GM08714 (cell line): ENCODE data around the gene CACNA1C.

Experiments used
- H3K4me3 ChIP-seq: fragments of 200-500 bp; sonication (Bioruptor generic); 2 replicates; pipeline ENCODE4 v1.5.1; 2014; ENCODE audit warnings: mild to moderate bottlenecking, low read length, inconsistent platforms
- ZNF274 ChIP-seq: IDR thresholded peaks from 2 replicates; pipeline ENCODE4 v1.6.1; 2012; ENCODE audit warnings: mild to moderate bottlenecking, low read depth, low read length

The CACNA1C gene

GRCh38 chr12:2629051-2629450, 576.3 kb downstream of the CACNA1C start:
- TF ChIP-seq ZNF274: no peak
- H3K4me3 ChIP-seq: no peak overlapping the region

- H3K4me3 ChIP-seq: no peak overlapping the region
- no peak for TF ChIP-seq ZNF274
Observed at GRCh38 chr12:2631653-2632350, 579.0 kb downstream of the CACNA1C start.

GRCh38 chr12:2633176-2633824, 580.5 kb downstream of the CACNA1C start:
- no peak overlapping the region for H3K4me3 ChIP-seq
- no peak for TF ChIP-seq ZNF274

- TF ChIP-seq ZNF274: no peak
- H3K4me3 ChIP-seq: no peak overlapping the region
Observed at GRCh38 chr12:2633825-2634200, 581.0 kb downstream of the CACNA1C start.

GRCh38 chr12:2634471-2634870, 581.7 kb downstream of the CACNA1C start:
- no peak for TF ChIP-seq ZNF274
- H3K4me3 ChIP-seq: no peak overlapping the region

- TF ChIP-seq ZNF274: no peak
Observed at GRCh38 chr12:2636741-2637340, 584.1 kb downstream of the CACNA1C start.

GRCh38 chr12:2637371-2637770, 584.6 kb downstream of the CACNA1C start:
- H3K4me3 ChIP-seq: no peak overlapping the region
- TF ChIP-seq ZNF274: no peak

More at GRCh38 chr12:2636741-2637340, 584.1 kb downstream of the CACNA1C start:
- no peak overlapping the region for H3K4me3 ChIP-seq

- H3K4me3 ChIP-seq: no peak overlapping the region
- no peak for TF ChIP-seq ZNF274
Observed at GRCh38 chr12:2638273-2639019, 585.7 kb downstream of the CACNA1C start.

- TF ChIP-seq ZNF274: no peak
- no peak overlapping the region for H3K4me3 ChIP-seq
Observed at GRCh38 chr12:2639020-2639298, 586.2 kb downstream of the CACNA1C start.

- H3K4me3 ChIP-seq: no peak overlapping the region
- TF ChIP-seq ZNF274: no peak
Observed at GRCh38 chr12:2640281-2640680, 587.5 kb downstream of the CACNA1C start.

GRCh38 chr12:2640709-2641108, 587.9 kb downstream of the CACNA1C start:
- H3K4me3 ChIP-seq: no peak overlapping the region
- TF ChIP-seq ZNF274: no peak

GRCh38 chr12:2641207-2641606, 588.4 kb downstream of the CACNA1C start:
- TF ChIP-seq ZNF274: no peak
- no peak overlapping the region for H3K4me3 ChIP-seq

GRCh38 chr12:2641761-2642160, 589.0 kb downstream of the CACNA1C start:
- no peak for TF ChIP-seq ZNF274
- H3K4me3 ChIP-seq: no peak overlapping the region

- H3K4me3 ChIP-seq: no peak overlapping the region
- no peak for TF ChIP-seq ZNF274
Observed at GRCh38 chr12:2642176-2642892, 589.5 kb downstream of the CACNA1C start.
